ENCODE results near the gene MTMR12. TPM values are rescaled to one million over a fixed set of nuclear protein-coding genes. Genes with fewer than 3 reads are reported as not detected.

Gene MTMR12
- total and polyA plus RNA-seq, 10 of the 15 experiments (the other 5 are each of a cell fraction or from before 2014, with no cell fraction given), result 5.0 to 22.9 (median 16.3) TPM

DNA sequence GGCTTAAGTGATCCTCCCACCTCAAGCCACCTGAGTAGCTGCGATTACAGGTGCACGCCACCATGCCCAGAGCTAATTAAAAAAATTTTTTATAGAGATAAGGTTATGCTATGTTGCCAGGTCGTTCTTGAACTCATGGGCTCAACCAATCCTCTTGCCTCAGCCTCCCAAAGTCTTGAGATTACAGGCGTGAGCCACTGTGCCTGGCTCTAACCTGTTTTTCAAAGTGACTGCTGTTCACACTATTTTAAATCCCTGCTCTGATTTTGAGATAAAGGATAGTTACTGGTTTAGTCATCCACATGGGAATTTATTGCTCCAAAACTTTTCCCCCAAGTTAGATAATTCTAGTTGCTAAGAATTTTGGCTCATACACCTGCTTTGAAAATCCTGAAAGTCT, 48.2 kb upstream of the MTMR12 start:
- Histone ChIP-seq H3K4me1 (ENCODE audit: control insufficient read depth, insufficient read depth, low read length) (no peaks in the 10 kb centered on the region), H3K9ac (ENCODE audit: control insufficient read depth, insufficient read depth, low read length) (no peak overlapping the region), H3K4me3 (no peak overlapping the region), H3K79me2 (ENCODE audit: control insufficient read depth, insufficient read depth, low read length) (no peaks in the 10 kb centered on the region), H3K36me3 (ENCODE audit: control insufficient read depth in 2 of 2, insufficient read depth in 2 of 2, low read length in 1 of 2) (peaks cover 0 to 17% of the 10 kb centered on the region in 2 experiments), H2AFZ (ENCODE audit: control insufficient read depth, low read depth, low read length) (no peak overlapping the region), H3K9me3 (replicated peaks; ENCODE audit: control insufficient read depth, insufficient read depth, low read length) (no peaks in the 10 kb centered on the region), H3K4me2 (ENCODE audit: control insufficient read depth, insufficient read depth) (no peak overlapping the region), H3K27me3 (replicated peaks in 1 of 2; ENCODE audit: control insufficient read depth in 2 of 2, insufficient read depth in 2 of 2, low read length in 1 of 2) (no peaks in the 10 kb centered on the region), H3K27ac (ENCODE audit: control insufficient read depth, insufficient read depth) (no peak overlapping the region), H4K20me1 (ENCODE audit: control insufficient read depth, insufficient read depth) (no peaks in the 10 kb centered on the region)
- POLR2A ChIA-PET, result no interaction called here
- in situ Hi-C loops (cut with MboI) (no loop called here), intact Hi-C loops (cut with micrococcal nuclease; ENCODE audit: unreplicated experiment) (no loop called here)
- SMC1A ChIA-PET (ENCODE audit: uncharacterized antibody, unreplicated experiment), result no interaction called here
- BruUV-seq (replicated peaks), result no TSS peak
- ATAC-seq (no peak), FAIRE-seq (no peak), DNase-seq (ENCODE audit: low read depth, low spot score) (no peak)
- CTCF ChIA-PET, result no interaction called here
- TF ChIP-seq CHD1 (IDR thresholded peaks at IDR 0.05; ENCODE audit: low read depth, low read length), result no peak
- no peak for TF ChIP-seq STAT3 (IDR thresholded peaks at IDR 0.05; ENCODE audit: low read depth, low read length)
- TF ChIP-seq, protein P1, sequence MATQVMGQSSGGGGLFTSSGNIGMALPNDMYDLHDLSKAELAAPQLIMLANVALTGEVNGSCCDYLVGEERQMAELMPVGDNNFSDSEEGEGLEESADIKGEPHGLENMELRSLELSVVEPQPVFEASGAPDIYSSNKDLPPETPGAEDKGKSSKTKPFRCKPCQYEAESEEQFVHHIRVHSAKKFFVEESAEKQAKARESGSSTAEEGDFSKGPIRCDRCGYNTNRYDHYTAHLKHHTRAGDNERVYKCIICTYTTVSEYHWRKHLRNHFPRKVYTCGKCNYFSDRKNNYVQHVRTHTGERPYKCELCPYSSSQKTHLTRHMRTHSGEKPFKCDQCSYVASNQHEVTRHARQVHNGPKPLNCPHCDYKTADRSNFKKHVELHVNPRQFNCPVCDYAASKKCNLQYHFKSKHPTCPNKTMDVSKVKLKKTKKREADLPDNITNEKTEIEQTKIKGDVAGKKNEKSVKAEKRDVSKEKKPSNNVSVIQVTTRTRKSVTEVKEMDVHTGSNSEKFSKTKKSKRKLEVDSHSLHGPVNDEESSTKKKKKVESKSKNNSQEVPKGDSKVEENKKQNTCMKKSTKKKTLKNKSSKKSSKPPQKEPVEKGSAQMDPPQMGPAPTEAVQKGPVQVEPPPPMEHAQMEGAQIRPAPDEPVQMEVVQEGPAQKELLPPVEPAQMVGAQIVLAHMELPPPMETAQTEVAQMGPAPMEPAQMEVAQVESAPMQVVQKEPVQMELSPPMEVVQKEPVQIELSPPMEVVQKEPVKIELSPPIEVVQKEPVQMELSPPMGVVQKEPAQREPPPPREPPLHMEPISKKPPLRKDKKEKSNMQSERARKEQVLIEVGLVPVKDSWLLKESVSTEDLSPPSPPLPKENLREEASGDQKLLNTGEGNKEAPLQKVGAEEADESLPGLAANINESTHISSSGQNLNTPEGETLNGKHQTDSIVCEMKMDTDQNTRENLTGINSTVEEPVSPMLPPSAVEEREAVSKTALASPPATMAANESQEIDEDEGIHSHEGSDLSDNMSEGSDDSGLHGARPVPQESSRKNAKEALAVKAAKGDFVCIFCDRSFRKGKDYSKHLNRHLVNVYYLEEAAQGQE (IDR thresholded peaks at IDR 0.05; ENCODE audit: low read depth, low read length), result no peak
- no peak for TF ChIP-seq RELA (IDR thresholded peaks at IDR 0.05; ENCODE audit: borderline replicate concordance, partially characterized antibody)
- no peak for TF ChIP-seq ZNF622 (IDR thresholded peaks at IDR 0.05)
- no peak for TF ChIP-seq ZNF384 (IDR thresholded peaks at IDR 0.05; ENCODE audit: borderline replicate concordance, low read depth, low read length)
- no peak for TF ChIP-seq NR2C2 (IDR thresholded peaks at IDR 0.05; ENCODE audit: borderline replicate concordance, control insufficient read depth, insufficient read length, low read depth)
- RAD21 ChIA-PET (ENCODE audit: unreplicated experiment), result no interaction called here
- 95% methylated on average over 4 of the region's 4 CpGs for WGBS (ENCODE audit: insufficient coverage, insufficient replicate concordance, low lambda C conversion rate, missing lambda C conversion rate)
